Loucy (cell line): ENCODE data around the gene FRMD8.

Source experiments
- H2AFZ ChIP-seq: fragments of 200-600 bp; sonication (generic); 2 replicates; pipeline ENCODE4 v1.6.0; 2016; ENCODE audit warnings: antibody characterized with exemption, mild to moderate bottlenecking, low read length, moderate library complexity
- H3F3A ChIP-seq: fragments of 200-600 bp; 2 replicates; pipeline ENCODE4 v1.6.0; 2016; ENCODE audit warnings: antibody characterized with exemption, low read depth, mild to moderate bottlenecking
- H3K27me3 ChIP-seq: fragments of 200-600 bp; sonication (generic); 2 replicates; pipeline ENCODE4 v1.6.1; 2014; ENCODE audit warnings: low read length, mild to moderate bottlenecking; ENCODE audit not compliant: insufficient read depth, poor library complexity, severe bottlenecking
- H3K36me3 ChIP-seq: fragments of 200-600 bp; sonication (generic); 2 replicates; pipeline ENCODE4 v1.6.1; 2016; ENCODE audit warnings: low read length; ENCODE audit not compliant: insufficient read depth
- H3K4me1 ChIP-seq: fragments of 200-600 bp; sonication (generic); 2 replicates; pipeline ENCODE4 v1.5.1; 2014; ENCODE audit warnings: low read length, mild to moderate bottlenecking; ENCODE audit not compliant: insufficient read depth, poor library complexity, severe bottlenecking
- H3K4me2 ChIP-seq: fragments of 200-600 bp; sonication (generic); 2 replicates; pipeline ENCODE4 v1.6.0; 2014; ENCODE audit warnings: antibody characterized with exemption, low read length, low read depth, mild to moderate bottlenecking; ENCODE audit not compliant: poor library complexity, severe bottlenecking
- H3K4me3 ChIP-seq: fragments of 200-600 bp; sonication (generic); 2 replicates; pipeline ENCODE4 v1.5.1; 2014; ENCODE audit warnings: low read length, mild to moderate bottlenecking, mixed read lengths; ENCODE audit not compliant: poor library complexity, severe bottlenecking
- H3K79me2 ChIP-seq: fragments of 200-600 bp; sonication (generic); 2 replicates; pipeline ENCODE4 v1.6.1; 2014; ENCODE audit warnings: low read length; ENCODE audit not compliant: insufficient read depth
- H3K9ac ChIP-seq: fragments of 200-600 bp; sonication (generic); 2 replicates; pipeline ENCODE4 v1.6.0; 2014; ENCODE audit warnings: mild to moderate bottlenecking, low read depth, low read length, moderate library complexity; ENCODE audit not compliant: poor library complexity, severe bottlenecking
- H3K9me2 ChIP-seq: fragments of 200-600 bp; sonication (generic); replicated peaks from 2 replicates; pipeline ENCODE4 v1.6.1; 2016; ENCODE audit warnings: low read depth, low read length, mixed read lengths
- H3K9me3 ChIP-seq: fragments of 200-600 bp; sonication (generic); 2 replicates; pipeline ENCODE4 v1.6.1; 2014; ENCODE audit warnings: mild to moderate bottlenecking, antibody characterized with exemption, low read length, low read depth; ENCODE audit not compliant: insufficient read depth
- H4K20me1 ChIP-seq: fragments of 200-600 bp; sonication (generic); 2 replicates; pipeline ENCODE4 v1.6.0; 2014; ENCODE audit warnings: antibody characterized with exemption, low read length, mild to moderate bottlenecking; ENCODE audit not compliant: insufficient read depth, poor library complexity, severe bottlenecking
- CTCF ChIP-seq: fragments of 200-600 bp; sonication (generic); conservative IDR thresholded peaks from 2 replicates; pipeline ENCODE4 v1.5.1; 2014; ENCODE audit warnings: mild to moderate bottlenecking, antibody characterized with exemption, low read length
- EZH2phosphoT487 ChIP-seq: fragments of 200-600 bp; IDR thresholded peaks from 2 replicates; pipeline ENCODE4 v1.6.1; 2018; ENCODE audit warnings: antibody characterized with exemption, mild to moderate bottlenecking, moderate library complexity, borderline replicate concordance

FRMD8 gene

DNA sequence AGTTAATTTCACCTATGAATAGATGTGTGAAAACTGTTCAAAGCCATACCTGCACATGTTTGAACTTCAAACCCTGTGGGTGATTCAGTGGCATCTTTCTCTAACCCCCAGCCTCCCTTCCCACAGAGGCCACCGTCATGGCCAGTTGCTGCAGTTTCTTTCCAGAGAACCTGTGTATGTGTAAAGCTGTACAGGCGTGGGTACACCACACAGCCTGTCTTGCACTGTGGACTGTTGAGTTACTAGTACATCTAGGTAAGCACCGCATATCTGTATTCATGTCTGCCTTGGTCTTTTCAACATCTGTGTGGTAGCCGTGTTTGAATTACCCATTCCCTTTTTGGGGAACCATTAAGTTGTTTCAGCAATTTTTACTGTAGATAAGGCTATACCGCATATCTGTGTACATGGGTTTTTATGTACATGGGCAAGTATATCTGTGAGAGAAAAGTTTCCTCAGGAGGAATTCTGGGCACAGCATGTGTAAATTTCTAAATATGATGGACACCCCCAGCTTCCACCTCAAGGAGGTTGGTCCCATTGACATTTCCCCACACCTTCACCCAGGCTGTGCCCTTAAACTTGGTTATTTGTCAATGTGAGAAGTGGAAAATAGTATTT lies 50.1 kb downstream of the FRMD8 start:
- Histone ChIP-seq H2AFZ (no peak overlapping the region), H3K4me1 (peaks cover 13% of the 10 kb centered on the region), H3K27me3 (no peaks in the 10 kb centered on the region), H3K4me3 (no peak overlapping the region), H3K79me2 (peaks cover 49% of the 10 kb centered on the region), H3K9ac (no peak overlapping the region), H4K20me1 (peaks cover 15% of the 10 kb centered on the region), H3K9me3 (no peaks in the 10 kb centered on the region), H3F3A (0 out of 2 replicates have a peak, but pooled peaks cover 2% of the 10 kb centered on the region), H3K36me3 (peaks cover 12% of the 10 kb centered on the region; the same call in 1 of the 2 replicates), H3K9me2 (no peaks in the 10 kb centered on the region), H3K4me2 (no peak overlapping the region)
- TF ChIP-seq CTCF (no peak), EZH2phosphoT487 (no peak)

GRCh38 chr11:65437436-65438227 lies 51.2 kb downstream of the FRMD8 start:
- Histone ChIP-seq H3K79me2 (peaks cover 38% of the 10 kb centered on the region), H4K20me1 (peaks cover 13% of the 10 kb centered on the region), H3K9ac (no peak overlapping the region), H3K4me3 (no peak overlapping the region), H3K4me2 (no peak overlapping the region), H3K27me3 (no peaks in the 10 kb centered on the region), H3K9me2 (no peaks in the 10 kb centered on the region), H3K9me3 (no peaks in the 10 kb centered on the region), H3K36me3 (peaks cover 12% of the 10 kb centered on the region; the same call in 1 of the 2 replicates), H3F3A (no peaks in the 10 kb centered on the region), H2AFZ (no peak overlapping the region), H3K4me1 (peaks cover 2% of the 10 kb centered on the region)
- TF ChIP-seq CTCF (no peak), EZH2phosphoT487 (no peak)

DNA sequence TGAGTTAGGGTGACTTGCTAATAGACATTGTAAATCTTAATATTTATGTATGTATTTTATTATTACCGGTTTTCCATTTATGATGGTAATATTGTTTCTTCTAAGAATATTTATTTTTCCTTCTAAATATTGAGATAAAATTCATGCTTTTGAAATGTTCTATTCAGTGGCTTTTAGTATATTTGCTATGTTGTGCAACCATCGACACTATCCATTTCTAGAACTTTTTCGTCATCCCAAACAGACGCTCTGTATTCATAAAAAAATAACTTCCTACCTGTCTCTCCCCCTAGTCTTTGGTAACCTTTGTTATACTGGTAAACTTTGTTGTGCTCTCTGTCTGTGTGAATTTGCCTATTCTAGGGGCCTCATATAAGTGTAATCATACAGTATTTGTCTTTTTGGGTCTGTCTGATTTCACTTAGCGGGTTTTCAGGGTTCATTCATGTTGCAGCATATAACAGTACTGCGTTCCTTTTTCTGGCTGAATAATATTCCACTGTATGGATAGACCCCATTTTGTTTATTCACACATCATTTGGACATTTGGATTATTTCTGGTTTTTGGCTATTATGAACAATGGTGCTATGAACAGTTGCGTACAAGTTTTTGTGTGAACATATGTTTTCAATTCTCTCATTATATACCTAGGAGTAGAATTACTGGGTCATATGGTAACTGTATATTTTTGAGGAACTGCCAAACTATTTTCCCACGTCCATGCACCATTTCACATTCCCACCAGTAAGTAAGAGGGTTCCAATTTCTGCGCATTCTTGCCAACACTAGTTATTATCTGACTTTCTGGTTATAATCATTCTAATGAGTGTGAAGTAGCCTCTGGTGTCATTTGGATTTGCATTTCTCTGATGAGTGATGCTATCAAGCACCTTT lies 52.1 kb downstream of the FRMD8 start:
- TF ChIP-seq CTCF (no peak), EZH2phosphoT487 (no peak)
- Histone ChIP-seq H3K36me3 (peaks cover 12% of the 10 kb centered on the region; the same call in 1 of the 2 replicates), H3K9me3 (no peaks in the 10 kb centered on the region), H3F3A (no peaks in the 10 kb centered on the region), H3K4me1 (peaks cover 8% of the 10 kb centered on the region), H4K20me1 (peaks cover 14% of the 10 kb centered on the region), H3K4me2 (no peak overlapping the region), H2AFZ (no peak overlapping the region), H3K9me2 (no peaks in the 10 kb centered on the region), H3K9ac (no peak overlapping the region), H3K79me2 (peaks cover 31% of the 10 kb centered on the region; the same call in 1 of the 2 replicates), H3K4me3 (no peak overlapping the region), H3K27me3 (no peaks in the 10 kb centered on the region)
